H1 (cell line): Measurements from ENCODE around the gene UPF1.

Source experiments
- ATF2 ChIP-seq: IDR thresholded peaks from 2 replicates; pipeline ENCODE4 v1.6.1; 2012; ENCODE audit warnings: low read length, inconsistent platforms
- CTCF ChIP-seq, 3 experiments: IDR thresholded peaks; 1 replicate in 2 of 3; 2 replicates in 1 of 3; pipeline versions ENCODE4 v1.5.1 to v1.6.1; 2011; ENCODE audit warnings: low read length in 3 of 3, mild to moderate bottlenecking in 3 of 3, inconsistent platforms in 2 of 3, low read depth in 1 of 3, moderate library complexity in 1 of 3; ENCODE audit not compliant: insufficient read depth in 1 of 3; ENCODE audit errors: control extremely low read depth in 1 of 3
- GTF2F1 ChIP-seq: IDR thresholded peaks from 2 replicates; pipeline ENCODE4 v1.6.1; 2012; ENCODE audit warnings: low read depth, low read length, improper control_type of control experiment, borderline replicate concordance
- POLR2A ChIP-seq, 2 experiments: IDR thresholded peaks; 1 replicate in 1 of 2; 2 replicates in 1 of 2; pipeline ENCODE4 v1.6.1; 2011; ENCODE audit warnings: low read depth in 2 of 2, low read length in 2 of 2, mild to moderate bottlenecking in 2 of 2; ENCODE audit errors: control extremely low read depth in 1 of 2
- POLR2AphosphoS5 ChIP-seq: IDR thresholded peaks from 2 replicates; pipeline ENCODE4 v1.6.1; 2011; ENCODE audit warnings: low read depth, low read length
- RAD21 ChIP-seq, 2 experiments: IDR thresholded peaks in 1 of 2; conservative IDR thresholded peaks in 1 of 2; 2 replicates each; pipeline ENCODE4 v1.6.1; 2011; ENCODE audit warnings: low read depth in 2 of 2, low read length in 2 of 2, improper control_type of control experiment in 1 of 2, inconsistent platforms in 1 of 2, mild to moderate bottlenecking in 1 of 2, moderate library complexity in 1 of 2
- SIN3A ChIP-seq, 2 experiments: IDR thresholded peaks in 1 of 2; conservative IDR thresholded peaks in 1 of 2; 2 replicates each; pipeline ENCODE4 v1.6.1; 2011 to 2012; ENCODE audit warnings: low read length in 2 of 2, improper control_type of control experiment in 1 of 2, low read depth in 1 of 2, mild to moderate bottlenecking in 1 of 2
- SP1 ChIP-seq: IDR thresholded peaks from 2 replicates; pipeline ENCODE4 v1.6.1; 2011; ENCODE audit warnings: low read depth, low read length
- TAF1 ChIP-seq: IDR thresholded peaks from 2 replicates; pipeline ENCODE4 v1.6.1; 2011; ENCODE audit warnings: mild to moderate bottlenecking, low read depth, low read length
- TCF12 ChIP-seq: IDR thresholded peaks from 2 replicates; pipeline ENCODE4 v1.6.1; 2011; ENCODE audit warnings: low read depth, mild to moderate bottlenecking, low read length
- USF2 ChIP-seq: IDR thresholded peaks from 2 replicates; pipeline ENCODE4 v1.6.1; 2011; ENCODE audit warnings: low read length, improper control_type of control experiment
- YY1 ChIP-seq: IDR thresholded peaks from 2 replicates; pipeline ENCODE4 v1.6.1; 2011; ENCODE audit warnings: low read depth, mild to moderate bottlenecking, low read length
- ZNF274 ChIP-seq: IDR thresholded peaks from 2 replicates; pipeline ENCODE4 v1.7.0; 2012; ENCODE audit warnings: low read length, borderline replicate concordance; ENCODE audit errors: extremely low read depth
- TF ChIP-seq, protein P1 (sequence below): IDR thresholded peaks from 2 replicates; pipeline ENCODE4 v1.6.1; 2011; ENCODE audit warnings: low read depth, mild to moderate bottlenecking, low read length; ENCODE audit not compliant: insufficient read depth

DNA sequence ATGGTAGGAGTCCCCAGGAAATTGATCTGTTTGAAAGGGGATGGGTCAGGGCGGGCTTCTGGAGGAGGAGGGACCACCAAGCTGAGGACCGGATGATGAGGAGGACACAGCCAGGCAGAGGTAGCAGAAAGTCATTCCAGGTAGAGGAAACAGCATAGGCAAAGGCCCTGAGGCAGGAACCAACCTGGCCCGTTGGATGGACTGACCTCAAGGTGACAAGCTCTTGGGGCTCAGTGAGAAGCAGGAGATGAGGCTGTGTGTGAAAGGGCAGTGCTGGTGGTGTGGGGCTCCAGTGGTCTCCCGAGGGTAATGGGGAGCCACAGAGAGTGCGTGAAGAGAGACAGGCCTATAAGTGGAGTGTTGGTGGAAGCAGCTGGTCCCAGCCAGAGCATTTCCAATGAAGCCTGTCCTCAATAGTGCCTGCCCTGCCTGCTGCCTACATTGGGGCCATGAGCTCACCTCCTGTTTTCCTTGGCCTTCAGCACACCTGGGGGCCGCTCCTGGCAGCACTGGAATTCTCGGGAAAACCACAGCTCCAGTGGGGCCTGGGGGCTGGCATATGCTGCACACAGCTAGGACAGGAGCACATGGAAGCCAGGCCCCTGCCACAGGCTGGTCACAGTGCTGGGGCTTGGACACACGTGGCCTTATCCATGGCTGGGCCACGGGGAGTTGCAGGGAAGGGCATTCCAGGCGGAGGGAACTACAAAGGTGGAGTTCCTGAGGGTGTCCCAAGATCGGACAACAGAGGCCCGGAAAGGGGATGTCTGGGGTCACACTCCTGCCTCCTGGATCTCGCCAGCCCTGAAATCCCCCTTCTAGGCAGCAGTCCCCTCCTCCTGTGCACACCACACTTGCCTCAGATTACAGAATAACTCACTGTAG, 38.4 kb upstream of the UPF1 start:
- TF ChIP-seq POLR2AphosphoS5 (no peak), TAF1 (no peak), POLR2A (IDR thresholded peaks at IDR 0.05; ENCODE audit: control extremely low read depth in 1 of 2, low read depth in 2 of 2, low read length in 2 of 2) (no peak), SIN3A (conservative IDR thresholded peaks at IDR 0.05 in 1 of 2, IDR thresholded peaks at IDR 0.05 in 1 of 2; ENCODE audit: low read depth in 1 of 2, low read length in 2 of 2) (no peak), USF2 (no peak), SP1 (no peak), GTF2F1 (no peak), CTCF (IDR thresholded peaks at IDR 0.05; ENCODE audit: control extremely low read depth in 1 of 3, insufficient read depth in 1 of 3, low read depth in 1 of 3, low read length in 3 of 3) (no peak), ZNF274 (no peak), RAD21 (IDR thresholded peaks at IDR 0.05 in 1 of 2, conservative IDR thresholded peaks at IDR 0.05 in 1 of 2; ENCODE audit: low read depth in 2 of 2, low read length in 2 of 2) (no peak), ATF2 (no peak), TCF12 (no peak), YY1 (no peak)
- TF ChIP-seq, protein P1, sequence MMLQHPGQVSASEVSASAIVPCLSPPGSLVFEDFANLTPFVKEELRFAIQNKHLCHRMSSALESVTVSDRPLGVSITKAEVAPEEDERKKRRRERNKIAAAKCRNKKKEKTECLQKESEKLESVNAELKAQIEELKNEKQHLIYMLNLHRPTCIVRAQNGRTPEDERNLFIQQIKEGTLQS, result no peak
